ENCODE results near the gene DBNDD1. TPM values are rescaled to one million over a fixed set of nuclear protein-coding genes. Genes with fewer than 3 reads are reported as not detected.

DBNDD1 gene
- total RNA-seq, 1 donor = 1.1 TPM

GRCh38 chr16:89988951-89989350 lies 30.3 kb downstream of the DBNDD1 start:
- H3K4me3 ChIP-seq (ENCODE audit: insufficient read depth, low read length) = no peak overlapping the region
- no peak overlapping the region for H2AFZ ChIP-seq (ENCODE audit: low read length)
- no peaks in the 10 kb centered on the region for H3K27me3 ChIP-seq (ENCODE audit: insufficient read depth, low read length)
- H3K27ac ChIP-seq (ENCODE audit: low read depth, low read length) = no peak overlapping the region
- H4K20me1 ChIP-seq (ENCODE audit: insufficient read depth, low read length) = no peaks in the 10 kb centered on the region
- no peak overlapping the region for H3K4me2 ChIP-seq (ENCODE audit: insufficient read depth, low read length)
- H3K4me1 ChIP-seq (ENCODE audit: insufficient read depth, low read length) = no peaks in the 10 kb centered on the region
- H3K79me2 ChIP-seq (ENCODE audit: insufficient read depth, low read length) = no peaks in the 10 kb centered on the region
- TF ChIP-seq CTCF (IDR thresholded peaks at IDR 0.05; ENCODE audit: extremely low read depth, low read depth, low read length) = no peak
- no peaks in the 10 kb centered on the region for H3K9me3 ChIP-seq (ENCODE audit: low read depth, low read length)
- DNase-seq (ENCODE audit: insufficient read length, low spot score, missing footprints) = peak; percentile 44
- H3K36me3 ChIP-seq (ENCODE audit: insufficient read depth, low read length) = peaks cover 54% of the 10 kb centered on the region

GRCh38 chr16:89987169-89987568 lies 32.1 kb downstream of the DBNDD1 start:
- no peak overlapping the region for H3K4me2 ChIP-seq (ENCODE audit: insufficient read depth, low read length)
- no peaks in the 10 kb centered on the region for H3K9me3 ChIP-seq (ENCODE audit: low read depth, low read length)
- no peak overlapping the region for H3K27ac ChIP-seq (ENCODE audit: low read depth, low read length)
- no peaks in the 10 kb centered on the region for H3K79me2 ChIP-seq (ENCODE audit: insufficient read depth, low read length)
- no peaks in the 10 kb centered on the region for H4K20me1 ChIP-seq (ENCODE audit: insufficient read depth, low read length)
- peak; percentile 15 for DNase-seq (ENCODE audit: insufficient read length, low spot score, missing footprints)
- no peak overlapping the region for H3K4me3 ChIP-seq (ENCODE audit: insufficient read depth, low read length)
- H3K27me3 ChIP-seq (ENCODE audit: insufficient read depth, low read length) = no peaks in the 10 kb centered on the region
- peaks cover 52% of the 10 kb centered on the region for H3K36me3 ChIP-seq (ENCODE audit: insufficient read depth, low read length)
- no peak for TF ChIP-seq CTCF (IDR thresholded peaks at IDR 0.05; ENCODE audit: extremely low read depth, low read depth, low read length)
- no peak overlapping the region for H2AFZ ChIP-seq (ENCODE audit: low read length)
- no peaks in the 10 kb centered on the region for H3K4me1 ChIP-seq (ENCODE audit: insufficient read depth, low read length)

GRCh38 chr16:89986600-89986999 lies 32.7 kb downstream of the DBNDD1 start:
- no peak overlapping the region for H3K4me2 ChIP-seq (ENCODE audit: insufficient read depth, low read length)
- H3K27ac ChIP-seq (ENCODE audit: low read depth, low read length) = no peak overlapping the region
- no peaks in the 10 kb centered on the region for H3K4me1 ChIP-seq (ENCODE audit: insufficient read depth, low read length)
- no peak overlapping the region for H3K4me3 ChIP-seq (ENCODE audit: insufficient read depth, low read length)
- H2AFZ ChIP-seq (ENCODE audit: low read length) = no peak overlapping the region
- H4K20me1 ChIP-seq (ENCODE audit: insufficient read depth, low read length) = no peaks in the 10 kb centered on the region
- peaks cover 53% of the 10 kb centered on the region for H3K36me3 ChIP-seq (ENCODE audit: insufficient read depth, low read length)
- H3K9me3 ChIP-seq (ENCODE audit: low read depth, low read length) = no peaks in the 10 kb centered on the region
- H3K27me3 ChIP-seq (ENCODE audit: insufficient read depth, low read length) = no peaks in the 10 kb centered on the region
- no peaks in the 10 kb centered on the region for H3K79me2 ChIP-seq (ENCODE audit: insufficient read depth, low read length)
- TF ChIP-seq CTCF (IDR thresholded peaks at IDR 0.05; ENCODE audit: extremely low read depth, low read depth, low read length) = no peak
- peak; percentile 51 for DNase-seq (ENCODE audit: insufficient read length, low spot score, missing footprints)

- H4K20me1 ChIP-seq (ENCODE audit: insufficient read depth, low read length) = no peaks in the 10 kb centered on the region
- no peaks in the 10 kb centered on the region for H3K27me3 ChIP-seq (ENCODE audit: insufficient read depth, low read length)
- H2AFZ ChIP-seq (ENCODE audit: low read length) = no peak overlapping the region
- H3K79me2 ChIP-seq (ENCODE audit: insufficient read depth, low read length) = peaks cover 4% of the 10 kb centered on the region
- no peak overlapping the region for H3K4me2 ChIP-seq (ENCODE audit: insufficient read depth, low read length)
- H3K4me3 ChIP-seq (ENCODE audit: insufficient read depth, low read length) = no peak overlapping the region
- H3K4me1 ChIP-seq (ENCODE audit: insufficient read depth, low read length) = no peaks in the 10 kb centered on the region
- H3K27ac ChIP-seq (ENCODE audit: low read depth, low read length) = no peak overlapping the region
- DNase-seq (ENCODE audit: insufficient read length, low spot score, missing footprints) = peak; percentile 22
- peaks cover 58% of the 10 kb centered on the region for H3K36me3 ChIP-seq (ENCODE audit: insufficient read depth, low read length)
- no peaks in the 10 kb centered on the region for H3K9me3 ChIP-seq (ENCODE audit: low read depth, low read length)
- no peak for TF ChIP-seq CTCF (IDR thresholded peaks at IDR 0.05; ENCODE audit: extremely low read depth, low read depth, low read length)
These were observed 34.0 kb downstream of the DBNDD1 start for GRCh38 chr16:89985219-89985618.
